Astrocyte (in vitro differentiated cells and primary cell): ENCODE measurements around the gene OR10A4.

Experiments
- EZH2 ChIP-seq: IDR thresholded peaks from 2 replicates; pipeline ENCODE4 v1.6.1; 2012; ENCODE audit warnings: mild to moderate bottlenecking, low read length, inconsistent platforms; ENCODE audit not compliant: insufficient read depth
- TF ChIP-seq, protein P1 (sequence below): IDR thresholded peaks from 2 replicates; pipeline ENCODE4 v1.5.1; 2011; ENCODE audit warnings: low read depth, mild to moderate bottlenecking, inconsistent platforms, low read length, moderate library complexity; ENCODE audit not compliant: insufficient read depth

DNA sequence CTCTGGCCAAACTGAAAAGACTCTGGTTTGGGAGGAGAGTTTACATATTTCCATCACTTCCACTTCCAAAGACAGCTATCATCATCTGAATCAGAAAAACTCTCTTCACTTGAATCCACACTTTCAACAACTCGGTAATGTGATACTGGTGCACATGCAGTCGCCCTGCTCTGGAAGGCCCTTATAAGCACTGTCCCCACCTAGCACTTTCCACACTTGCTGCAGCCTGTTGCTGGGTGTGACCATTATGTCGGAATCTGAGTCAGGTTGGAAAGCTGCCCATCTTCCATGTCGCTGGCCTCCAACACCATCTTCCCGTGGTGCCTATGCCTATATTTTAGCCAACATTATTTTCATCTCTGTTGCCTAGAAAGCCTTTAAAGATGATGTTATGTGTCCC, 32.1 kb upstream of the OR10A4 start:
- TF ChIP-seq, protein P1, sequence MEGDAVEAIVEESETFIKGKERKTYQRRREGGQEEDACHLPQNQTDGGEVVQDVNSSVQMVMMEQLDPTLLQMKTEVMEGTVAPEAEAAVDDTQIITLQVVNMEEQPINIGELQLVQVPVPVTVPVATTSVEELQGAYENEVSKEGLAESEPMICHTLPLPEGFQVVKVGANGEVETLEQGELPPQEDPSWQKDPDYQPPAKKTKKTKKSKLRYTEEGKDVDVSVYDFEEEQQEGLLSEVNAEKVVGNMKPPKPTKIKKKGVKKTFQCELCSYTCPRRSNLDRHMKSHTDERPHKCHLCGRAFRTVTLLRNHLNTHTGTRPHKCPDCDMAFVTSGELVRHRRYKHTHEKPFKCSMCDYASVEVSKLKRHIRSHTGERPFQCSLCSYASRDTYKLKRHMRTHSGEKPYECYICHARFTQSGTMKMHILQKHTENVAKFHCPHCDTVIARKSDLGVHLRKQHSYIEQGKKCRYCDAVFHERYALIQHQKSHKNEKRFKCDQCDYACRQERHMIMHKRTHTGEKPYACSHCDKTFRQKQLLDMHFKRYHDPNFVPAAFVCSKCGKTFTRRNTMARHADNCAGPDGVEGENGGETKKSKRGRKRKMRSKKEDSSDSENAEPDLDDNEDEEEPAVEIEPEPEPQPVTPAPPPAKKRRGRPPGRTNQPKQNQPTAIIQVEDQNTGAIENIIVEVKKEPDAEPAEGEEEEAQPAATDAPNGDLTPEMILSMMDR = no peak
- no peak for TF ChIP-seq EZH2
